H1 (cell line): ENCODE data around the gene TM9SF2. TPM values are rescaled to one million over a fixed set of nuclear protein-coding genes. Genes with fewer than 3 reads are reported as not detected.

Experiments used
- CTCF ChIA-PET: fragments of 300-600 bp; sonication (Branson Sonifier 250); formaldehyde crosslinking; loops from one replicate; lab custom pipeline; 2021; ENCODE audit not compliant: partially characterized antibody; lab: Charles Lee
- POLR2A ChIA-PET: fragments of 300-600 bp; sonication (Branson Sonifier 250); formaldehyde crosslinking; loops from one replicate; lab custom pipeline; 2021; ENCODE audit warnings: inconsistent platforms; ENCODE audit not compliant: partially characterized antibody; lab: Charles Lee
- DNase-seq, 2 experiments: peaks; one replicate each; pipeline versions ENCODE4 v3.0.0 to v3.0.0-alpha.2; 2010 to 2022; ENCODE audit warnings: low spot score in 2 of 2, low read depth in 1 of 2, mixed read lengths in 1 of 2
- FAIRE-seq: peaks from 2 replicates; lab custom pipeline; 2011; peaks lifted over from hg19 to GRCh38; lab: Jason Lieb, UNC
- H2AFZ ChIP-seq: 2 replicates; pipeline ENCODE4 v1.8.1; 2012; ENCODE audit warnings: low read length, inconsistent platforms
- H2AK5ac ChIP-seq: 2 replicates; pipeline ENCODE4 v1.6.1; 2013; ENCODE audit warnings: low read depth, low read length
- H2BK120ac ChIP-seq: replicated peaks from 2 replicates; pipeline ENCODE3; 2013; ENCODE audit warnings: low read depth, low read length, inconsistent platforms
- H2BK12ac ChIP-seq: 2 replicates; pipeline ENCODE4 v1.6.1; 2013; ENCODE audit warnings: low read depth, low read length
- H2BK15ac ChIP-seq: 2 replicates; pipeline ENCODE4 v1.6.1; 2013; ENCODE audit warnings: low read length
- H2BK20ac ChIP-seq: 2 replicates; pipeline ENCODE4 v1.6.1; 2013; ENCODE audit warnings: low read length
- H2BK5ac ChIP-seq: 2 replicates; pipeline ENCODE4 v1.6.1; 2013; ENCODE audit warnings: low read depth, low read length
- H3K14ac ChIP-seq: 2 replicates; pipeline ENCODE4 v1.6.1; 2013; ENCODE audit warnings: inconsistent platforms; ENCODE audit not compliant: insufficient read length
- H3K18ac ChIP-seq: 2 replicates; pipeline ENCODE4 v1.6.1; 2013; ENCODE audit warnings: low read length; ENCODE audit errors: extremely low read depth
- H3K23ac ChIP-seq: 2 replicates; pipeline ENCODE4 v1.6.1; 2013; ENCODE audit warnings: inconsistent platforms; ENCODE audit not compliant: insufficient read length
- H3K23me2 ChIP-seq: 2 replicates; pipeline ENCODE4 v1.6.1; 2013; ENCODE audit warnings: low read depth, low read length
- H3K27ac ChIP-seq: 2 replicates; pipeline ENCODE4 v1.6.1; 2011; ENCODE audit warnings: low read depth, low read length, inconsistent platforms
- H3K27me3 ChIP-seq, 4 experiments: replicated peaks in 1 of 4; 1 replicate in 1 of 4; 2 replicates in 3 of 4; pipeline versions ENCODE4 v1.6.1 to v1.8.1; 2011 to 2013; ENCODE audit warnings: low read length in 3 of 4, mild to moderate bottlenecking in 3 of 4, inconsistent platforms in 2 of 4, mixed read lengths in 2 of 4, moderate library complexity in 1 of 4; ENCODE audit not compliant: control insufficient read depth in 3 of 4, insufficient read depth in 3 of 4; ENCODE audit errors: extremely low read depth in 1 of 4
- H3K36me3 ChIP-seq, 4 experiments: 2 replicates each; pipeline versions ENCODE4 v1.6.1 to v1.8.1; 2011 to 2013; ENCODE audit warnings: mild to moderate bottlenecking in 4 of 4, low read length in 3 of 4, moderate library complexity in 2 of 4, control low read depth in 1 of 4, inconsistent platforms in 1 of 4; ENCODE audit not compliant: insufficient read depth in 4 of 4, control insufficient read depth in 2 of 4
- H3K4ac ChIP-seq: replicated peaks from 2 replicates; pipeline ENCODE3; 2013; ENCODE audit warnings: low read length, low read depth, mixed read lengths, inconsistent platforms; ENCODE audit not compliant: insufficient read length
- H3K4me1 ChIP-seq, 4 experiments: replicated peaks in 1 of 4; 1 replicate in 1 of 4; 2 replicates in 3 of 4; pipeline versions ENCODE4 v1.6.1 to v1.8.1; 2011 to 2013; ENCODE audit warnings: low read length in 3 of 4, inconsistent platforms in 2 of 4, mixed read lengths in 1 of 4; ENCODE audit not compliant: insufficient read depth in 4 of 4, control insufficient read depth in 3 of 4
- H3K4me2 ChIP-seq, 2 experiments: 2 replicates each; pipeline versions ENCODE4 v1.6.1 to v1.8.1; 2011 to 2013; ENCODE audit warnings: low read depth in 2 of 2, low read length in 2 of 2, control low read depth in 1 of 2, inconsistent platforms in 1 of 2, mild to moderate bottlenecking in 1 of 2; ENCODE audit not compliant: insufficient read depth in 1 of 2
- H3K4me3 ChIP-seq, 4 experiments: fragments of 200-600, 300-600 bp in 1 of 4; sonication (generic), shearing (Covaris generic), sonication (Bioruptor Twin) in 1 of 4; 2 replicates each; pipeline versions ENCODE4 v1.5.1 to v1.8.1; 2011 to 2016; ENCODE audit warnings: low read length in 4 of 4, low read depth in 3 of 4, control low read depth in 2 of 4, inconsistent platforms in 2 of 4, mild to moderate bottlenecking in 2 of 4, mixed read lengths in 1 of 4, moderate library complexity in 1 of 4; ENCODE audit not compliant: insufficient read depth in 2 of 4; ENCODE audit errors: extremely low read depth in 1 of 4
- H3K56ac ChIP-seq: replicated peaks from 2 replicates; pipeline ENCODE3; 2013; ENCODE audit warnings: low read depth, mild to moderate bottlenecking, mixed read lengths, low read length, inconsistent platforms; ENCODE audit not compliant: insufficient read length
- H3K79me1 ChIP-seq: 2 replicates; pipeline ENCODE4 v1.6.1; 2013; ENCODE audit warnings: low read depth, low read length, control low read depth
- H3K79me2 ChIP-seq, 2 experiments: 2 replicates each; pipeline versions ENCODE4 v1.6.1 to v1.8.1; 2012 to 2013; ENCODE audit warnings: low read length in 2 of 2, mild to moderate bottlenecking in 2 of 2, inconsistent platforms in 1 of 2; ENCODE audit not compliant: insufficient read depth in 2 of 2, control insufficient read depth in 1 of 2
- H3K9ac ChIP-seq, 4 experiments: replicated peaks in 1 of 4; 1 replicate in 1 of 4; 2 replicates in 3 of 4; pipeline versions ENCODE4 v1.6.1 to v1.8.1; 2011 to 2013; ENCODE audit warnings: low read depth in 3 of 4, low read length in 3 of 4, control low read depth in 2 of 4, mild to moderate bottlenecking in 2 of 4, moderate library complexity in 2 of 4, inconsistent platforms in 1 of 4; ENCODE audit errors: extremely low read depth in 1 of 4
- H3K9me3 ChIP-seq, 2 experiments: 2 replicates each; pipeline versions ENCODE4 v1.6.1 to v1.8.1; 2012 to 2013; ENCODE audit warnings: mild to moderate bottlenecking in 2 of 2, moderate library complexity in 2 of 2, control low read depth in 1 of 2, inconsistent platforms in 1 of 2, low read depth in 1 of 2, low read length in 1 of 2, mixed read lengths in 1 of 2; ENCODE audit not compliant: insufficient read depth in 2 of 2
- H4K20me1 ChIP-seq, 2 experiments: replicated peaks in 1 of 2; 2 replicates each; pipeline versions ENCODE3 to v1.8.1; 2011 to 2013; ENCODE audit warnings: inconsistent platforms in 2 of 2, low read length in 2 of 2, mild to moderate bottlenecking in 1 of 2; ENCODE audit not compliant: insufficient read depth in 2 of 2, control insufficient read depth in 1 of 2
- H4K5ac ChIP-seq: 2 replicates; pipeline ENCODE4 v1.6.1; 2013; ENCODE audit warnings: low read length, low read depth, mixed read lengths, inconsistent platforms; ENCODE audit not compliant: insufficient read length
- H4K8ac ChIP-seq: 2 replicates; pipeline ENCODE4 v1.8.0; 2013; ENCODE audit warnings: mild to moderate bottlenecking, moderate library complexity, low read length, inconsistent platforms; ENCODE audit not compliant: insufficient read depth; ENCODE audit errors: extremely low read depth
- H4K91ac ChIP-seq: replicated peaks from 2 replicates; pipeline ENCODE3; 2013; ENCODE audit warnings: low read length, mixed read lengths, inconsistent platforms; ENCODE audit not compliant: insufficient read length
- BCL11A ChIP-seq, 2 experiments: IDR thresholded peaks; one replicate each; pipeline ENCODE4 v1.6.1; 2011; ENCODE audit warnings: low read depth in 2 of 2, low read length in 2 of 2, mild to moderate bottlenecking in 2 of 2
- E2F6 ChIP-seq: IDR thresholded peaks from 2 replicates; pipeline ENCODE4 v1.6.1; 2012; ENCODE audit warnings: inconsistent platforms
- JUN ChIP-seq: IDR thresholded peaks from 2 replicates; pipeline ENCODE4 v1.6.1; 2011; ENCODE audit warnings: low read depth, mild to moderate bottlenecking, improper control_type of control experiment, low read length
- JUND ChIP-seq: IDR thresholded peaks from 2 replicates; pipeline ENCODE4 v1.6.1; 2011; ENCODE audit warnings: mild to moderate bottlenecking, improper control_type of control experiment, low read length
- KDM5A ChIP-seq: fragments of 200-600 bp; IDR thresholded peaks from 2 replicates; pipeline ENCODE4 v1.7.1; 2012; ENCODE audit warnings: mild to moderate bottlenecking, low read length, inconsistent platforms, mixed read lengths
- NANOG ChIP-seq: IDR thresholded peaks from 2 replicates; pipeline ENCODE4 v1.6.1; 2011; ENCODE audit warnings: low read length, low read depth, mild to moderate bottlenecking, inconsistent platforms; ENCODE audit not compliant: insufficient read depth, poor library complexity, severe bottlenecking
- POU5F1 ChIP-seq: IDR thresholded peaks from 2 replicates; pipeline ENCODE4 v1.6.1; 2011; ENCODE audit warnings: low read depth, mild to moderate bottlenecking, low read length, moderate library complexity
- TBP ChIP-seq: IDR thresholded peaks from 2 replicates; pipeline ENCODE4 v1.6.1; 2011; ENCODE audit warnings: low read depth, low read length, improper control_type of control experiment
- TCF12 ChIP-seq: IDR thresholded peaks from 2 replicates; pipeline ENCODE4 v1.6.1; 2011; ENCODE audit warnings: low read depth, mild to moderate bottlenecking, low read length
- USF2 ChIP-seq: IDR thresholded peaks from 2 replicates; pipeline ENCODE4 v1.6.1; 2011; ENCODE audit warnings: low read length, improper control_type of control experiment
- ZNF274 ChIP-seq: IDR thresholded peaks from 2 replicates; pipeline ENCODE4 v1.7.0; 2012; ENCODE audit warnings: low read length, borderline replicate concordance; ENCODE audit errors: extremely low read depth
- WGBS, 2 experiments: shearing (Covaris generic) in 1 of 2; methylation state at CpG; one replicate each; pipeline versions ENCODE4 v1.1.6 to v1.1.7; 2013 to 2015; ENCODE audit warnings: low lambda C conversion rate in 2 of 2, mixed read lengths in 2 of 2, inconsistent platforms in 1 of 2, low coverage in 1 of 2, missing lambda C conversion rate in 1 of 2; ENCODE audit not compliant: insufficient replicate concordance in 2 of 2, insufficient coverage in 1 of 2, insufficient read length in 1 of 2; ENCODE audit errors: extremely low coverage in 1 of 2, missing lambda C conversion rate in 1 of 2; 5-methylcytosine and 5-hydroxymethylcytosine counted together
- polyA plus RNA-seq, 7 experiments: library from polyadenylated mRNA; depleted of rRNA in 3 of 7; stranded (reverse) in 5 of 7; unstranded in 2 of 7; fragments of >200 nt in 5 of 7; fragments of 200-250 nt in 2 of 7; gene quantifications; 1 replicate in 5 of 7; 2 replicates in 1 of 7; 4 replicates in 1 of 7; pipeline versions ENCODE4 v1.2.1 to v1.2.3, GENCODE V29; 2011 to 2013; ENCODE audit warnings: missing spikeins in 2 of 7, mixed read lengths in 2 of 7
- total RNA-seq: library from RNA; stranded (reverse); fragmentation: NEBNext Ultra II Directional; extraction: Animal tissue kit (Norgen Biotek cat#: 25700); gene quantifications from 2 replicates; pipeline ENCODE4 v1.2.1, GENCODE V29; 2021

TM9SF2 gene
- total and polyA plus RNA-seq, 2 of the 8 experiments (the other 6 are each of a cell fraction or from before 2014, with no cell fraction given) = 68.0 to 101 TPM

- DNase-seq = no peak
- Histone ChIP-seq H4K8ac (no peak overlapping the region), H4K5ac (no peak overlapping the region), H3K18ac (no peak overlapping the region), H2BK15ac (no peak overlapping the region), H2BK5ac (no peak overlapping the region), H2AFZ (no peak overlapping the region), H3K9me3 (no peaks in the 10 kb centered on the region), H3K4me3 (no peak overlapping the region), H3K27me3 (no peaks in the 10 kb centered on the region), H2AK5ac (no peak overlapping the region), H2BK20ac (no peak overlapping the region), H2BK120ac (no peak overlapping the region), H3K14ac (no peak overlapping the region), H3K36me3 (no peaks in the 10 kb centered on the region), H3K79me1 (no peaks in the 10 kb centered on the region), H3K4me1 (no peaks in the 10 kb centered on the region), H3K79me2 (no peaks in the 10 kb centered on the region), H2BK12ac (no peak overlapping the region), H3K4ac (no peak overlapping the region), H3K23ac (no peak overlapping the region), H3K56ac (no peak overlapping the region), H3K4me2 (no peak overlapping the region), H3K9ac (no peak overlapping the region), H4K91ac (no peak overlapping the region), H3K27ac (no peak overlapping the region), H3K23me2 (no peaks in the 10 kb centered on the region), H4K20me1 (no peaks in the 10 kb centered on the region)
- CTCF ChIA-PET = interaction anchor here (1.1 to 4.7 kb wide), 6 partner anchors 11 to 320 kb away, joined by 4 to 36 read pairs (median 9); no protein-coding TSS in a partner anchor
- WGBS, 2 experiments = 90% methylated on average over 7 of the region's 7 CpGs; no CpG with 5 or more reads in 1 of the 2 experiments
- POLR2A ChIA-PET = interaction anchor here (1.9 kb wide), 1 partner anchor 15 kb away, joined by 6 read pairs; no protein-coding TSS in a partner anchor
- FAIRE-seq = no peak
- TF ChIP-seq TCF12 = no peak
- TF ChIP-seq E2F6 = no peak
- TF ChIP-seq USF2 = no peak
- no peak for TF ChIP-seq JUND
- TF ChIP-seq TBP = no peak
- TF ChIP-seq POU5F1 = no peak
- TF ChIP-seq JUN = no peak
- TF ChIP-seq BCL11A (IDR thresholded peaks at IDR 0.05; ENCODE audit: low read depth in 2 of 2, low read length in 2 of 2) = no peak
- TF ChIP-seq ZNF274 = no peak
- no peak for TF ChIP-seq KDM5A
- TF ChIP-seq NANOG = no peak
These were observed 79.4 kb downstream of the TM9SF2 start for GRCh38 chr13:99580500-99581268.
